ENCODE results near the gene SIRPG.
"Not testable (repeated sequence)": the region's sequence is repeated elsewhere in the genome, so short reads cannot be mapped to it uniquely, and the experiment has no call there.

SIRPG gene

DNA sequence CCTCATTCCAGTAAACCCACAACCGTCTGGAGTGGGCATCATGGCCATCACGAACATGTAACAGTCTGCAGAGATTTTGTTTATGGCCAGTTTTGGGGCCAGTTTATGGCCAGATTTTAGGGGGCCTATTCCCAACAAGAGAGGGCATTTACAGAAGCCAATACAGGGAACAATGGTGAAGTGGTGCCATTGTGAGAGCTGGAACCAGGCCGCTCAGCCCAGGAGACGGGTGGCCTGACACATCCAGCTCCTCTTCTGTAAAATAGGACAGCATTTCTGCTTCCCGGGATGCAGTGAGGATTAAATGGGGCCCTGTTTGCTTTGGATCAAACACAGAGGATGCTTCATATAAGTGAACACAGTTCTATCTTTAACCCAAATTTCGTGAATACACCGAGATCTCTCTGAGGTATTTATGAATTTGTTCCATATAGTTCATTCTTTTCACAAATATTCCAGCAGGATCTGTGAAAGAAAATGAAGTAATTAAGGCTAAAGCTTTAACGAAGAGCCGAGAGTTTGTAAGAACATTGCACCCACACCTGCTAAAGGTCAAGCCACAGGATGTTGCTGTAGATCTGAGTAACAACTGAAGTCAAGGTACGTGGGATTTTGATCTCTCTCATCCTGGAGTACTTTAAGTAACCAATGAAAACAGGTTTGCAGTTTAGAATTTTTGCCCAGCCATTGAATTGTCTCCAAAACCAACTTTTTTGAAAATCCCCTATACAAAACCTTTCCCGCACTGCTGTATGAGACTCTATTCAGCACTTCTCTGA lies 14.5 kb upstream of the SIRPG start:
- DNase-seq = no peak

DNA sequence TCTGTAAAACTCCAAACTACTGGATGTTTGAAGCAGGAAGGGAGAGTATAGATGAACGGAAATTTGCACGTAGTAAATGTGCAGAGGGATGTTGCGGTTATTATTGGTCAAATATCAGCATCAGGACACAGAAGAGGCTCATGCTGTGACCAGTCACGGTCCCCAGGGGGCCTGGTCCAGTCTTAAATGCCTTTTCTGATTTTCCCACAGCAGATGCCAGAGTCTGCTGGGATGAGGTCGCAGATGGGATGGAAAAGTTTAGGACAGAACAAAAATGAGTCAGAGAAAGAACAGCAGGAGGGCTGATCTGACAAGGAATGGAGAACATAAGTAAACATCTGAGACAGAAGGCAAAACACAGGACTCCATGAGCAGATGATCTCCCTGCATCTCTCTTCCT lies 11.7 kb upstream of the SIRPG start:
- DNase-seq = no peak

DNA sequence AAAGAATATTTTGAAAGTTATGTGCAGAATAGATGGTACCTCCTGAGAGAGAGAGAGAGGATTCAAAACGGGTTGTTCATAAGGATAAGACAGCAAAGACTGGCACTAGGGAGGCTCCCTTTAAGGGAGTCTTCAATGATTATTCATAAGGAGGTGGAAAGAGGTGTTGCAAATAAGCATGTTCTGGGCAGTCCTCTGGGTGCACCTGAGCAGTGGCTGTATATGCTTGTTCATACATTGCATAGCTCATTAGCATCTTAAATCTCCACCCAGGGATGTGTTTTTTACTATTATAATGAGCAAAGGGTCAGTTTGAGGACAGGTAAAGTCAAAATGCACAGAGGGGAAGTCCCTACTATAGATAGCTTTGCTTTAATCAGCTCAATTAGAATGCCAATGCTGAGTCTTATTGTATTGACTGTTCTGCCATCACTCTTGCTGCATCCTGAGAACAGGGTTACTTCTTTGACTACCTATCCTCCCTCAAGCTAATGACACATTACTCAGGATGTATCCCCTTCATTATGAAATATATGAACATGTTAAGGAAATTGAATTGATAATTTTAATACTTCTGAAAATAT lies 10.0 kb upstream of the SIRPG start:
- DNase-seq = no peak

DNA sequence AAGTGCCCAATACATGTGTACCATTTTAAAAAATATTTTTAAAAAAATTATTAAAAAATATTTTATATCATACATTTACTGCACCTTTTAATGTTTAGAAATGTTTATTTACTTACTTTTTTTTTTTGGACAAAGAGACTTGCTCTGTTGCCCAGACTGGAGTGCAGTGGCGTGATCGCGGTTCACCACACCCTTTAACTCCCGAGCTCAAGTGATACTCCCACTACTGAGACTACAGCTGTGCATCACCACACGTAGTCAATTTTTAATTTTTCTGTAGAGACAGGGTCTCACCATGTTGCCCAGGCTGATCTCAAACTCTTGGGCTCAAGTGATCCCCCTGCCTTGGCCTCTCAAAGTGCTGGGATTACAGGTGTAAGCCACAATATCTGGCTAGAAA lies 9.2 kb upstream of the SIRPG start:
- no peak for DNase-seq

DNA sequence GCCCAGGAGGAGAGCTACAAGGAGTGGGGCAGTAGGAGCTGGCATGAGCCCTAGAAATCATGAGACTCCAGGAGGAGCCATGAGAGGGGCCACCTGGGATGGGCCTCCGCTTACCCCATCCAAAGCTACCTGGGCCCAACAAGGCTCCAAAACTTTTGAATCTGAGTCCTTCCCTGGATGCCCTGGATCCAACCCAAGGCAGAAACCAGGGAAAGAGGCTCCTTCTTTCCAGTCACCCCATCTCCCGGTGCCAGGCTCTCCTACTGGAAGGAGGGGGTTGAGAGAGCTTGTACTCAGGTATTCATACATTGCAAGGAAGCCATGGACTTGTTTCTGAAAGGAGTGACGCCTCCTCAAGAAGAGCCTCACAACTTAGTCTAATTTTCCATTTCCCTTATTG lies 7.8 kb upstream of the SIRPG start:
- DNase-seq = no peak

DNA sequence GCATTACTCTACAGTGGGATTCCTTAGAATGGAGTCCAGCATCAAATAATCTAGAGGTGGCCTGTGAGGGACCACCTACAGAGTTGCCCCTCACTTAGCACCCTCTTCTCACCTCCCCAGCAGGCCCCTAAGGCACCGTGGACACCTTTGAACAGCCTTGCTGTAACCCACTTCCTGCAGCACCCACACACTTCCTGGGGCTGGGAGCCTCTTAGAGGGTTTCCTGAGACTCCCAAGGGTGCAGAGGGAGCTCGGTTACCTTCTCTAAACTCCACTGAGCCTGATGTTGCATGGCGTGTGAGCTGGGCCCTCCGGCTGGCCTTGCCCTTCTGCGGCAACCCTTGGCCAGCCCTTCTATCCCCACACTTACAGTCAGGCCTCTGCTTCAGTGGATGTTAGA lies 7.3 kb upstream of the SIRPG start:
- no peak for DNase-seq

DNA sequence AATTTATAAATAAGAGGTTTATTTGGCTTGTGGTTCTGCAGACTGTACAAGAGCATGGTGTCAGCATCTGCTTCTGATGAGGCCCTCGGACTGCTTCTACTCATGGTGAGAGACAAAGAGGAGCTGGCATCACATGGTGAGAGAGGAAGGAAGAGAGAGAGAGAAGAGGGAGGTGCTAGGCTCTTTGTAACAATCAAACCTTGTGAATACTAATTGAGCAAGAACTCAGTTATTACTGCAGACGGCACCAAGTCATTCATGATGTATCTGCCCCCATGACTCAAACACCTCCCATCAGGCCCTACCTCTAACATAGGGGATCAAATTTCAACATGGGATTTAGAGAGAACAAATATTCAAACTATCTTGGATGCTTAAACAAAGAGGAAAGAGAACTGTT lies 6.3 kb upstream of the SIRPG start:
- DNase-seq = no peak

DNA sequence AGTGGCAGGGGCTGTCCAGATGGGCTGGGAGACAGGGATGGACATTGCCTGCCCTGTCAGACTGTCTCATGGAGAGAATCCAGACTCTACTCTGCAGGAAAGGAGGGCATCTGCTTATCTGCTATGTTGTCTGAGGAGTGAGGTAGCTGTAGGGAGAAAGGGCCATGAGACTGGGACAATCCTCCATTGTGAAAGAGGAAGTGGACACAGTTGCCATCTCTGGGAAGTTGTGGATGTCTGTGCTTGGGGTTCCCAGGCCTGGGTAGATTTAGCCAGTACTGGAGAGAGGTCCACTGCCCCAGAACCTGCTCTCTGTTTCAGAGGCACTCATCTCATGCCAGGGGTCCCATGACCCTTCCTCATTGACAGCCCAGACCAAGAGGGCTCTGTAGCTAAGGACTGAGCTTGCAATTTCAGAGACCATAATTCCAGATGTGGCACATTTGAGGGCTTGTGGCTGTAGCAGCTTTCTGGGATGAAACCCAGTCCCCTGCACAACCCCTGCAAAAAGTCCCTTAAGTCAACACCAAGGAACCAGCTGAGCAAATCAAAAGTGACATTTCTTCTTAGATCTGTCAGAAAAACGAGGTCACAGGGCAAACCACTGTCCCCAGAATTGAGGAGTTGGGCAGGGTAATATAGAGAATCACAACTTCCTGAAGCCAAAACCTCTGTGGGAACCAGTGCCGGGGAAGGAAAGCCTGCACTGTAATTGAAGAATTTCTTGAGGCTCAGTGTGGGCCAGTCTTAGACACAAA lies 4.1 kb upstream of the SIRPG start:
- no peak for DNase-seq

DNA sequence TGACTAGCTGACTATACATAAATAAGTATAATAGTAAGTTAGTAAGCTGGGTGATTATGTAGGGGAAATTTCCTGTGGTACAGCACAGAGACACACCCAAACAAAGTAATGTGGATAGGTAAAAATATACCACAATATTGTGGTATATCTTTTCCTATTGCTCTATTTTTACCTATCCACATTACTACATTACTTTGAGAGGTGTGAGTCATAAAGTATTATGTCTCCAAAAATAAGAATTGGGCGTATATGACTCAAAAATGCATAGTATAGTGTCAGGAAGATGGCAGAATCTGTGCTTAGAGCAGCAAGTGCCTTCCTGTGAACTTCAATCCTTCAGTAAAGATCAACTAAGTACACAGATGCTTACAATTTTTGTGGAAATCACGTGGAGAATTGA lies 2.7 kb upstream of the SIRPG start:
- no peak for DNase-seq

DNA sequence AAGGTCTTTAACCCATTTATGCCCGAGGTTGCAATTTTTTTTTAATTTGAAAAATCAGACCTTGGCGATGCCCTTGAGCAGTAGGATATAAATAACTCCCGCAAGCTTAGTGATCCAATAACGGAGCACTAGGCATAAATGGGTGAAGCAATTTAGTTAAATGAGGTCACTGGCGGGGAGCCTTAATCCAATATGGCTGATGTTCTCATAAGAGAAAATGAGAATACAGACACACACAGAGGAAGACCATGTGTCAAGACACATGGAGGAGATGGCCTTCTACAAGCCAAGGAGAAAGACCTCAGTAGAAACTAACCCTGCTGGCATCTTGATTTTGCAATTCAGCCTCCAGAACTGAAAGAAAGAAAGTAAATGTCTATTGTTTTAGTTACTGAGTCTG lies 735 bp downstream of the SIRPG start:
- DNase-seq = no peak

DNA sequence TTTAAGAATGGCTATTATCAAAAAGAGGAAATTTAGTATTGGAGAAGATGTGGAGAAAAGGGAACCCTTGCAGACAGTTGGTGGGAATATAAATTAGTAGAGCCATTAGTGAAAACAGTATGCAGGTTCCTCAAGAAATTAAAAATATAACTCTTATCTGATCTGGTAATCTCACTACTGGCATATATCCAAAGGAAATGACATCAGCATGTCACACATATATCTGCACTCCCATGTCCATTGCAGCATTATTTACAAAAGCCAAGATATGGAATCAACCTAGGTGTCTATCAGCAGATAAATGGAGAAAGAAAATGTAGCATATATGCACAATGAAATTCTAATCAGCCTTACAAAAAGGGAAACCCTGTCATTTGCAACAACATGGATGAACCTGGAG lies 2.6 kb downstream of the SIRPG start:
- no peak for DNase-seq

DNA sequence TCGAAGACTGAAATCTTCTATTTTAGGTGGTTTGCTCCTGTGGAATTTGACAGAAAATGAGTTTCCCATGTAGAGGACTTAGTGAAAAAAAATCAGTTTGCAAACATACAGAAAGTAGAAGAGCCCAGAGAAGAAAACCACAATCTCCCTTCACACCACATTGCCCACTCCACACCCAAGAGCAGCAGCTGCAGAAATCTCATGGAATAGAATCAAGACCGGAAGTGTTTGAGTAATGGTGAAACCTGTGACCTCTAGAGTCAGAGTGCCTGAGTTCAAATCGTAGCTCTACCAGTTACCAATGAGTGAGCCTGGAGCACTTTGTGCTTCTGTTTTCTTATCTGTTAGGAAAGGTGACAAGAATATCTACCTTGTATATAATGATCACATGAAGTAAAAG lies 4.6 kb downstream of the SIRPG start:
- DNase-seq = no peak

DNA sequence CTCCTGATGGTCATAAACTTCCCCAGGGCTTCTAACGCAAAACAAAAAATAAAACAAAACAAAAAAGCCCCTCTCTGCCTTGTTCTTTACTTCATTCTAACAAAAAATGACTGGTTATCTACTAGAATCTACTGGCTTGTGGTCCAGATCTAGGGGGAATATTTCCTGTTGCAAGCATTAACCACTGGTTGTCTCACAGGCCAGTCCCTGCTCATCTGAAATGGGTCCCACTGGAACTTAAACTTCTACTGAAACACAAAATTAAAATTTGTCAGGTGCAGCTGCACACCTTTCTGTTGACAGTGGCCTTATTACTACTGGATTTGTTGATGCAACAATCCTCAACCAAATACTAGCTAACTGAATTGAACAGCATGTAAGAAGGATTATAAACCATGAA lies 5.5 kb downstream of the SIRPG start:
- no peak for DNase-seq

DNA sequence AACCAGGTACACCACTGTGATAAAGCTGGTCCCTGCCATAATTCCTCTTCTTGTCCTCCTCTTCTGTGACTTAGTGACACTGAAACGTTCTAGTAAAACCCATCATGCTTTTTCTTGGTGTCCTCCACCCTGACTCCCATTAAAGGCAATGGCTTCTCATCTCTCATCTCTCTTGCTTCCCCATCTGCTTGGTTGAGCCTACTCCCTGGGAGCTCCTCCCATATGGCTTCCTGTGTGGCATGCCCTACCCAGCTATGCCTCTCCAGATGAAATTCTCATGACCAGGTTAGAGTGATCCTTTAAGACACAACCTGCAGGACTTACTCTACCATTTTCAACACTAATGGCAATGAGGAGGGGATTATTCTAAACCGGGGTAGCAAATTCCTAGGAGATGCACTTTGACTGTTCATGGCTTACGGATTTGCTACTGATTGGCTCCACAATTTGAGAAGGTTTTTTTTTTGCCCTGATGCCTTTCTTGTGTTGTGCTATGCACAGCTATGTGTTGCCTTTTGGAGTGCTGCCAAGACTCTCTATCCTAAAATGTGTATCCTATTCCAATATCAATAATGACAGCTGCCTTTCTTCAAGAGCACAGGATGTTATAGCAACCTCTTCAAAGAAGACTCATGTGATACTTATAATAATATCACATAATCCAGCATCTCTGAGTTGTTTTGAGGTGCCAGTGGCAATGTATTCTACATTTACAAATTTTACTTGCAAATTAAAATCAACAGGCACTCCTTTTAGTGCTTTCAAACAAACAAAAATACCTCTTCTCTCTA lies 6.1 kb downstream of the SIRPG start:
- peak; percentile 27 to 37 for DNase-seq

DNA sequence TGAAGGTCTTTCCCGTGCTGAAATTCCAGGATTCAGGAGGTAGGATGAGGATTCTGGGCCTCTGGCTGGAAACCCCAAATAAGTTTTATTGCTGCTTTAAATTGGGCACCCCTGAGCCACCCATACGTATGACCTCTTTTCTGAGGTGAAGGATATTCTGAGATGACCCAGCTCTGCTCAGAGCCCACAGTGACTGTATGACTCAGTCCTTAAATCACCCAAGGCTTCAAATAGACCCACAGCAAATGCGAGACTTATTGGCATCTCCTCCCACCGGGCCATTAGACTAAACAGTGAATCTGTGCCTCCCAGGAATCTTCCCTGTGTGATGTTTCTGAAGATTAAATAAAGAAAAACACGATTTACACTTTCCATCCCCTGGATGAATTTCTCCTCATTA lies 9.5 kb downstream of the SIRPG start:
- no peak for DNase-seq

DNA sequence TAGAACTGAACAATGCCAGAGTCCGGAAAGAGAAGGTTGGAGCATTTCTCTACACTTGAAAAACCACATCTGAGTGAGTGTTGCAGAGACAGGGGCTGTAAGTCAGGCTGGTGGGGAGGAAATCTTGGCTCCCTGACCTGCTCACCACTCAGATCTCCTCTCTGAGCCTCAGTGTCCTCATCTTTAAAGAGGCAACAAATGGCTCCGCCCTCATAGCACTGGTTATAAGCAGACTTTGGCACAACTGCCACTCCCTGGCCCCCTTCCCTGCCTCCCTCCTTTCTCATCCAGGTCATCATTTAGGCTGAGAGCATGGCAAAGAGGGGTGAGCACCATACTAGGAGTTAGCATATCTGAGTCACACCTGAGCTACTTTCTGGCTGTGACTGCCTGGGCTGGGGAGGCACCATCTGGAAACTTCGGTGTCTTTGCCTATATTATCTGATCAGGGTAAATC lies 10.6 kb downstream of the SIRPG start:
- DNase-seq = no peak

DNA sequence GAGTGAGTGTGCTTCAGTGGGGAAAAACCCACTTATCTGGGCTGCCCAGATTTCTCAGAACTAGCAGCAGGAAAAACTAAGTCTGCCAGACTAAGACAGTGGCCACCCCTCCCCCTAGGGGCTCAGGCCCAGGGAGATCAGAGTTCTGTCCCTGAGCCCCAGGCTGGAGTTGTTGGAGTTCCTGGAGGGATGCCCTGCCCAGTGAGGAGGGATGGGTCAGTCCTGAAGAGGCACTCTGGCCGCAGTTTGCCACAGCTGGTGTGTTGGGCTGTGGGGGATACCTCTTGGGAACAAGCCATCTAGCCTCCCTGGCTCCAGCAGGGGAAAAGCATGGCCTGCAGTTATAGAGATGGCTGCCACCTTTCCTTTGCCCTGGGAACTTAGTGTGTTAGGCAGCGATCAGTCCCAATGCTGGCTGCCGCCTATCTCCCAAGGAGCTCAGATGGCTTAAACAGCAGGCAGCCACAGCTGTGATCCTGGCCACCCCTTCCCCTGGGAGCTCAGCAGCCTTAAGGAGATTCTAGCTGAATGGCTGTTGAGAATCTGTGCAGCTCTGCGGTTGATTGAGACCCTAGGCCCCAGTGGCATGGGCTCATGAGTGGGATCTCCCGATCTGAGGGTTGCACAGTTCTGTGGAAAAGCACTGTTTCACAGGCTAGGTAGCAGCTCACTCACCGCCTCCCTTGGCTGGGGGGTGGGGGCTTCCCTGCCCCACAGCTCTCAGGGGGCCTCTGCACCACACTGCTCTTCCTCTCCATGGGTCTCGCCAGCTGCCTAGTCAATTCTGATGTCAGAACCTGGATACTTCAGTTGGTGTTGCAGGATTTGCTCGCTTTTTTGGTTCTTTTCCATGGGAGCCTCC lies 13.2 kb downstream of the SIRPG start:
- no peak for DNase-seq

DNA sequence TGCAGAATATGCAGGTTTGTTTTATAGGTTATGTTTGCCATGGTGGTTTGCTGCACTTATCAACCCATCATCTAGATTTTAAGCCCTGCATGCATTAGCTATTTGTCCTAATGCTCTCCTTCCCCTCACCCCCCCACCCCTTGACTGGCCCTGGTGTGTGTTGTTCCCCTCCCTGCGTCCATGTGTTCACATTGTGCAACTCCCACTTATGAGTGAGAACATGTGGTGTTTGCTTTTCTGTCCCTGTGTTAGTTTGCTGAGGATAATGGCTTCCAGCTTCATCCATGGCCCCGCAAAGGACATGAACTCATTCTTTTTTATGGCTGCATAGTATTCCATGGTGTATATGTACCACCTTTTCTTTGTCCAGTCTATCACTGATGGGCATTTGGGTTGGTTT lies 18.9 kb downstream of the SIRPG start:
- not testable (repeated sequence) for DNase-seq

DNA sequence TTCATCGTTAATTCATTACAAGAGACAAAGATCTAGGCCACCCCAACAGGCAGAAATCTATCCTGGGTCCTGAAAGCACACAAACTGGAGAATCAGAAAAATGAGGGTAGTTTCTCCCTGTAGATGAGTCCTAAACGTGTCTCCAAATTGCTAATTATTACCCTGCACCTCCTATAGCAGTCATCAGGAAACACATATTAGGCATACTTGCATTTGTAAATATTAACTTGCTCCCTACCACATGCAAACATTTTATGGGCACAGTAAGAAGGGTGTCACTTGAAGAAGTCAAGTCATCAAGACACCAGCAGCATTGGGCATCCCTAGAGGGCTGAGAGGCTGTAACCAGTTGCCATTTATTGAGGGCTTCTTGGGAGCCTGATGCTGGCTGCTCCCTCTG lies 19.8 kb downstream of the SIRPG start:
- DNase-seq = no peak

DNA sequence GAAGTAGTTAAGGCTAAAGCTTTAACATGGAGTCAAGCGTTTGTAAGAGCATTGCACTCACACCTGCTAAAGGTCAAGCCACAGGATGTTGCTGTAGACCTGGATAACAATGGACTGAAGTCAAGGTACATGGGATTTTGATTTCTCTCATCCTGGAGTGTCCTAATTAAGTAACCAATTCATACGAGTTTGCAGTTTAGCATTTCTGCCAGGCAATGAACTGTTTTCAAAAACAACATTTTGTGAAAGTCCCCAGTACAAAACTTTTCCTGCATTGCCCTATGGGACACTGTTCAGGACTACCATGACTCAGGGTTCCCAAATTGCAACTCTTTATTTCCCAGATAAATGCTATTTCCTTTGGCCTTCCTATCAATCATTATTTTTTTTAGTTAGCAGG lies 20.4 kb downstream of the SIRPG start:
- no peak for DNase-seq

DNA sequence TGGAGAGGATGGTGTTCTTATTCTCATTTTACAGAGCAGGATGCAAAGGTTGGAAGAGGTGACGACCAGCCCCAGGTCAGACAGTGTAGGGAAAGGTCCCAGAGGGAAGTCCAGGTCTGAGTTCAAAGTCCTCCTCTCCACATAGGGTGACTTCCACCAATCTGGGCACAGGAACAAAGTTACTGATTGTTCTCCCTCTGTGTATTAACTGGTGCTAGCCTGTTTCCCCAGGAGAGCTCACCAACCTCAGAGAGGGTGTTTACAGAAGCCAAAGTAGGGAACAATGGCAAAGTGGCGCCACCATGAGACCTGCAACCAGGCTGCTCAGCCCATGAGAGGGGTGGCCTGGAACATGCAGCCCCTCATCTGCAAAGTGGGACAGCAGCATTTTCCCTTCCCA lies 21.0 kb downstream of the SIRPG start:
- no peak for DNase-seq

DNA sequence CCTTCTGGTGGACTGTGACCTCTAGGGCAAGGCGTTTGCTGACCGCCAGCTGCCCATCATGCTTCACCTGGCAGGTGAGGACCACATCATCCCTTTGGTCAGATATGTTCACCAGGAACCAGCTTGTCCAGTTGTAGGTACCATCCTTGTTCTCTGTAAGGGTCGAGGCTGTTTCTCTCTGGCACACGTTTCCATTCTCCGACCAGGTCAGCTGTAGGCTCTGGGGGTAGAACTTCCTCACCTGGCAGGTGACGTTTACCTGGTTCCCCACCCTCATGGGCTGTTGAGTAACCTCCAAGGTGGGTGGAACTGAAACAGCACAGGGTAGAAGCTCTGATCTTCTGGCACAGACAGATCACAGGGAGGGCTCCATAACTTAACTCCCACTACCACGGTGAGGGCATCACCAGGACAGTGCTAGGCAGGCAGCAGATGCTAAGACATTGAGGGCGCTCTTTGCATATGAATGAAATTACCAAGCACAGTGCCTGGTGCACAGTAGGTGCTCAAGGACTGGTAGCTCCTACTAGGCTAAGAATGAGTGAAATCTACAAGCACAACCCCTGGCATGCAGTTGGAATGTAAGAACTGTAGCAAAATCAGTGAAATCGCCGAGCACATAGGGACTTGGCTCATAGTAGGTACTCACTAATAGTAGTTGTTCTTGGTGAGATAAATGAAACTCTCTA lies 22.1 kb downstream of the SIRPG start:
- no peak for DNase-seq
